ENCODE results near the gene TRIM14.

The TRIM14 gene, protein sequence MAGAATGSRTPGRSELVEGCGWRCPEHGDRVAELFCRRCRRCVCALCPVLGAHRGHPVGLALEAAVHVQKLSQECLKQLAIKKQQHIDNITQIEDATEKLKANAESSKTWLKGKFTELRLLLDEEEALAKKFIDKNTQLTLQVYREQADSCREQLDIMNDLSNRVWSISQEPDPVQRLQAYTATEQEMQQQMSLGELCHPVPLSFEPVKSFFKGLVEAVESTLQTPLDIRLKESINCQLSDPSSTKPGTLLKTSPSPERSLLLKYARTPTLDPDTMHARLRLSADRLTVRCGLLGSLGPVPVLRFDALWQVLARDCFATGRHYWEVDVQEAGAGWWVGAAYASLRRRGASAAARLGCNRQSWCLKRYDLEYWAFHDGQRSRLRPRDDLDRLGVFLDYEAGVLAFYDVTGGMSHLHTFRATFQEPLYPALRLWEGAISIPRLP

DNA sequence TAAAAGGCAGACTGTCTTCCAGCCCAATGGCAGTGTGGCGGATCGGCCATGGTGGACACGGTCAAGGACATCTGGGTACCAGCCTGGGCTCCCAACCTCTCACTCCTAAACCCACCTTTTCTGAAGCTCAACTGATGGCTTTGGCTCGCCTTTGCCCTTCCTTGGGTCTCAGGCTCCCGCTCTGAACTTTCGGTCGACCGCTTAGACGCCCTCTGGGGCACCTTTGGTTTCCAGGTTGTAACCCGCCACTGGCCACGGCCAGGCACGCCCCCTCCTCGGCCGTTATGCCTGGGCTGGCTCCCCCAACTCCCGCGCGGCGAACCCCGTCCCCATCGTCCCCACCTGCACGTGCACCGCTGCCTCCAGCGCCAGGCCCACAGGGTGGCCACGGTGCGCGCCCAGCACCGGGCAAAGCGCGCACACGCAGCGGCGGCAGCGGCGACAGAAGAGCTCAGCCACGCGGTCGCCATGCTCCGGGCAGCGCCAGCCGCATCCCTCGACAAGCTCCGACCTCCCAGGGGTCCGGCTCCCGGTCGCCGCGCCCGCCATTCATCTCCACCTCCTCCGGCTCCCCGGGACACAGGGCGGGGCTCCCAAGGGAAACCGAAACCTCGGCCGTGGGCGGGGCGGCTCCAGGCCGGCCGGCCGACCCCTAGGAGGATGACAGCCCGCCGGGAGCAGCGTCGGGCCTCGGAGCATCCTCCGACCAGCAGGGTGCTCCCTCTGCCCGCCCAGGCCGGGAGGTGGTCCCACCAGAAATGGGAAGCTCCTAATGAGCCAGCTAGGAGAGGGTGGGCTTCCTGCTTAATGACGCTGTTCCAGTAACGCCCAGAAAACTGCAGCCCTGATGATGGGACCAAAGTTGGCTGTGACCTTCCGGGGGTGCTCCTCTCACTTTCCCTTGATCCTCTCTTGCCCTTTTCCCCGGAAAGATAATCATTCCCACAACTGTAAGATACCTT, at the start of gene TRIM14:
TSS of gene TRIM14 (minus strand) at position 583 of the 962 bp plus-strand sequence. CDS start at position 549, 34 bp downstream.
- DNase-seq: no peak

DNA sequence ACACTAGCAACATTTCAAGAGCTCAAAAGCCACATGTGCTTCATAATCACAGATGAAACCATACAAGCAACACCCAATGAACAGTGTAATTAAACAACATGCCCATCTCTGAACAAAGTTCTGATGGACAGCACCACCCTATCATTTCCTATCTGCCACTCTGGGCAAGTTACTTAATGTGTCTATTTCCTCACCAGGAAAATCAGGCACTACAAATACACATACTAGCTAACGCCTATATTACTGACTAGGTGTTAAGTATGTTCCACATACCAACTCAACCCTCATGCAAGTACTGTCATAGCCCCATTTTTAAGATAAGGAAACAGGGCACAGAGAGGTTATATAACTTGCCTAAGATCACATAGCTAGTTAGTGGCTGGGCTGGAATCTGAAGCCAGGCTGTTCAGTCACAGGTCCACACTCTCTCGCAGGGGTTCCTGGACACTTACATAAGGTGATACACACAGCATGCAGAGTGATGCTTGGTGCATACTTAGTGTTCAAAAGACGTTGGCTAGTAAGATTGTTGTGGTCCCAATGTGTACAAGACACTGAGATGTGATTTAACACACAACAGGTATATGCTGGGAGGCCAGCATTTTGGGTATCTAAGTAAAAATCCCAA, 49.2 kb upstream of the TRIM14 start:
- DNase-seq: no peak

- DNase-seq: no peak
These were observed 45.9 kb upstream of the TRIM14 start for GRCh38 chr9:98164912-98165311.

DNA sequence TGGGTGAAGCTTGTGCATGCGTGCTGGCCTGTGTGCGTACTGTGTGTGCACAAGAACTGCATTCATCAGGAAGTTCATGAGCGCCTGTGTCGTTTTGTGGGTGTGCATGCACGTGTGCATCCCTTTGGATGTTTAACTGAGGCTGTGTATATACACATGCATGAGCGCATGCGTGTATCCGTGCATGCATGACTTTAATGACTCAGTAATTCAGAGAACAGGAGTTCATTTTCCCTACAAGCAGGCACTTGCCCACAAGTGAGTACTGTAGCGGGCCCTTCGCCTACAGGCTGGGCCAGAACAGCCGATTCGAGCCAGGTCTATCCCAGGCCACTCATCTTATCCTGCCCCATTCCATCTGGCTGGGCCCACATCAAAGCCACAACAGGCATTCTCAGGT, 43.6 kb upstream of the TRIM14 start:
- no peak for DNase-seq

- no peak for DNase-seq
These were observed 42.8 kb upstream of the TRIM14 start for GRCh38 chr9:98161851-98162250.

- no peak for DNase-seq
These were observed 40.8 kb upstream of the TRIM14 start for GRCh38 chr9:98159790-98160189.

- DNase-seq: no peak
These were observed 40.3 kb upstream of the TRIM14 start for GRCh38 chr9:98159301-98159700.

DNA sequence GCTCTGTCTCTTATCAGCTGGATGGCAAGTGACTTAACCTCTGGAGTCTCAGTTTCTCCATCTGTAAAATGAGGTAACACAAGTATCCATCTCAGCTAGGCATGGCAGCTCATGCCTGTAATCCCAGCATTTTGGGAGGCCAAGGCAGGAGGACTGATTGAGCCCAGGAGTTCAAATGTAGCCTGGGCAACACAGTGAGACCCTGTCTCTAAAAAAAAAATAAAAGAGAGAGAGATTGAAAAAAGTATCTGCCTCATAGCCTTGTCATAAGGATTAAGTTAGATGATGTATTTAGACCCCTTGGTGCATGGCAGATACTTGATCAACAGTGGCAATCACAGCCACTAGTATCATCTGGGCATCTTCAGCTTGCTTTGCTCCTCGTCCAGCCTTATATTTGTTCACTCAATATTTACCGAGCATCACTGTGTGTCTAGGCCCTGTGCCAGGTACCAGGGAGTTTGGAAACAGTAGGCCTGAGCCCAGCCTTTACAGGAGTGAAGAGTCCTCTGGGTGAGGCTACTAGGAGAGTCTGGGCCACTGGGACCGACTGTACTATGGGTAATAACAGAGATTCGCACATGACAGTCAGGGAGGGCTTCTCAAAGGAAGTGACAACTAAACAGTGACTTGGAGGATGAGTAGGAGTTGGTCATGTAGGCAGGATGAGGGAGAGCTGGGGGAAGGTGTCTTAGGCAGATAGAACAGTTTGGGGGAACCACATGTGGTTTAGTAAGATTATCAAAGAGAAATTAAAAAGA, 39.2 kb upstream of the TRIM14 start:
- DNase-seq: peak; percentile 88

- DNase-seq: no peak
These were observed 38.4 kb upstream of the TRIM14 start for GRCh38 chr9:98157372-98157771.

DNA sequence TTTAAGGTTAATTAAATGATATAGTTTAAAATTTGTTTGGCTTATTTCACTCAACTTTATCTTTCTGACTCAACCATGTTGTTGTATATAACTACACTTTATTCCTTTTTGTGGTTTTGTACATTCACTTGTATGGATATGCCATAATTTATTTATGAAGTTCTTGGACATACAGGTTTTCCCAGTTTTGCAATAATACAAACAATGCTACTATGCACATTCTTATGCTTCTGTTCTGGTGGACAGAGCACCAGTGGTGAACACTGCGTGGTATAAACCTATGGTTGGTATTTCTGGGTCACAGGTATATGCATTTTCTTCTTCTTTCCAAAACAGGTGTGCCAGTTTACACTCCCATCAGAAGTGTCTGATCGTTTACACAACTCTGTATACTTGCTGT, 35.7 kb upstream of the TRIM14 start:
- no peak for DNase-seq

- DNase-seq: no peak
These were observed 33.5 kb upstream of the TRIM14 start for GRCh38 chr9:98152526-98152925.

- DNase-seq: no peak
These were observed 31.7 kb upstream of the TRIM14 start for GRCh38 chr9:98150721-98151120.

GRCh38 chr9:98150164-98150563, 31.1 kb upstream of the TRIM14 start:
- no peak for DNase-seq

DNA sequence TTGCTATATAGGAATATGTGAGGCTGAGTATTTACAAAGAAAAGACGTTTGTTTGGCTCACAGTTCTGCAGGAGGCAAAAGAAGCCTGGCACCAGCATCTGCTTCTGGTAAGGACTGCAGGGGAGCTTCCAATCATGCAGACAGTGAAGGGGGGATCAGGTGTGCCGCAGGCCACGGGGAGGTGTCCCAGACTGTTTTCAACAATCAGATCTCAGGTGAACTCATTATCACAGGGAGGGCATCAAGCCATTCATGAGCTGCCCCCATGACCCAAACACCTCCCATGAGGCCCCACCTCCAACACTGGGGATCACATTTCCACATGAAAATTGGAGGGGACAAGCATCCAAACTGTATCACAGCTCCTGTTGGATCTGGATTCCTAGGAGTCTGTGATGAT, 30.4 kb upstream of the TRIM14 start:
- no peak for DNase-seq

DNA sequence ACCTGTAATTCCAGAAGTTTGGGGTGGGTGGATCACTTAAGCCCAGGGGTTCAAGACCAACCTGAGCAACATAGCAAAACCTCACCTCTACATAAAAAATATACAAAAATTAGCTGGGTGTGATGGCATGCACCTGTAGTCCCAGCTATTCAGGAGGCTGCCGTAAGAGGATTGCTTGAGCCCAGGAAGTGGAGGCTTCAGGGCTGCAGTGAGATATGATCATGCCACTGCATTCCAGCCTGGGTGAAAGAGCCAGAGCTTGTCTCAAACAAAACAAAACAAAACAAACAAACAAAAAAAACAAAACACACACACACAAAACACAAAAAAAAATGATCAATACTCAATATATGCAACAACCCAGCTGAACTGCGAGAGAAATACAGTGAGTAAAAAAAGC, 29.5 kb upstream of the TRIM14 start:
- DNase-seq: no peak

- no peak for DNase-seq
These were observed 28.6 kb upstream of the TRIM14 start for GRCh38 chr9:98147582-98147981.

DNA sequence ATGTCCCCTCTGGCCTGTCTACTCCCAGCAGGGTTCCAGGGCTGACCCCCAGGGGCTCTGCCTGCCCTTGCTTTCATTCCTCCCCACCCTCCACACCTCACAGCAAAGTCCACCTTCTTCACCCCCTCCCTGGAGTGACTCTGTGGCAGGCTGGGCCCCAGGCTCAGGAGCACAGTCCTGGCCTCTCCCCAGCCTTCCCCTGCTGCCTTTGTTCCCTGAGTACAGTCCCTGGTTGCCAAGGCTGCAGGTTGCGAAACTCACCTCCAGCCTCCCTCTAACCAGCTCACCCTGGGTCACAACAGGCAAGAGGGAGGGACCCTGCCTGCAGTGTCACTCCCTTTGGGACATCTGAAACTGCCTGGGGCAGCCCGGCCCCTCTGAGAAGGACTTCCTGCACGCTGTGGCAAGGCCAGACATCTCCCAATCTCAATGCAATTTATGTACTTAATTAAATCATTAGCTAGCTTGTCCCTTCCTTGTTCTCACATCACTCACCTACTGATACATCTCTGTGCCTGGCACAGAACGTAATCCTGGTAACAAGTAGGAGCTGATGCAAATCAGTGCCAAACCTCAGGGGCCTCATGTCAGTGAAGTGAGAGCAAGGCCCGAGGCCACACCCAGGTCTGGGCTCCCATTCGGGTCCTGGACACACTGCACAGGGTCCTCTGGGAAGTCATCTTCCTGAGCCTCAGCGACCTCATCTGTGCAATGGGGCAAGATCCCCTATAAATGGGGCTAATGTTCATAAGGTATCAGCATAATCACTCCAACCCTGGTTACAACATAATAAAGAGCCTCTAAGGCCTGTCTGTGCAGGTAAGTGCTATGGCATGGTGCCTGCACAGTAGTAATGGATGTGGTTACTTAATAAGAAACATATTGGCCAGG, 27.3 kb upstream of the TRIM14 start:
- no peak for DNase-seq

DNA sequence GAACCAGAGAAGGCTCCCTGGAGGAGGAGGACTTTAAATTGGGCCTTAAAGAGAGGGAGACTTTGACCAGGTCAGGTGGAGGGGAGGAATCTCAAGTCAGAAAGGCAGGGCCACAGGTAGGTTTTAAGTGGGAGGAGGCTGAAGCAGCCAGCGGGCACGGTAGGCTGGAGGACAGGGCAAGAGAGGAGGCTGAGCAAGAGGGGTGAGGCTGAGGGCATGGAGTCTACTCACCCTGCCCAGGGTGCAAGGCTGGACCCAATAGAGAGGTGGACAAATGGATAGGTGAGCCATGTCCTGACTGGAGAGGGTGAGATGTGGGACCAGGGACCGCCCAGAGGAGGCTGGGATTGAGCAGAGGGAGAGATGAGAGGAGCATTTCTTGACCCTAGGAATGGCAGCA, 25.6 kb upstream of the TRIM14 start:
- DNase-seq: no peak

DNA sequence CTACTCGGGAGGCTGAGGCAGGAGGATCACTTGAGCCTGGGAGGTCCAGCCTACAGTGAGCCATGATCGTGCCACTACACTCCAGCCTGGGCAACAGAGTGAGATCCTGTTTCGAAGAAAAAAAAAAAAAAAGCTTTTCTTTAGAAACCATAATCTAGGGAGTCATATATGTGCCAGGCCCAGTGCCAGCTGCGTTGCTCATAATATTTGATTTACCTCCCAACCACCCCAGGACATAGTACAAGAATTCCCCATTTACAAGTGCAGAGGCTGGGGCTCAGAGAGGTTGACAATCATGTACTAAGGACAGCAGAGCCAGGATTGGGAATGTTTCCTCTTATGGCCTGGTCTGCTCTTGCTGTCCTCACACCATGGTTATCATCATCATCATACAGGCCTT, 25.1 kb upstream of the TRIM14 start:
- DNase-seq: no peak

DNA sequence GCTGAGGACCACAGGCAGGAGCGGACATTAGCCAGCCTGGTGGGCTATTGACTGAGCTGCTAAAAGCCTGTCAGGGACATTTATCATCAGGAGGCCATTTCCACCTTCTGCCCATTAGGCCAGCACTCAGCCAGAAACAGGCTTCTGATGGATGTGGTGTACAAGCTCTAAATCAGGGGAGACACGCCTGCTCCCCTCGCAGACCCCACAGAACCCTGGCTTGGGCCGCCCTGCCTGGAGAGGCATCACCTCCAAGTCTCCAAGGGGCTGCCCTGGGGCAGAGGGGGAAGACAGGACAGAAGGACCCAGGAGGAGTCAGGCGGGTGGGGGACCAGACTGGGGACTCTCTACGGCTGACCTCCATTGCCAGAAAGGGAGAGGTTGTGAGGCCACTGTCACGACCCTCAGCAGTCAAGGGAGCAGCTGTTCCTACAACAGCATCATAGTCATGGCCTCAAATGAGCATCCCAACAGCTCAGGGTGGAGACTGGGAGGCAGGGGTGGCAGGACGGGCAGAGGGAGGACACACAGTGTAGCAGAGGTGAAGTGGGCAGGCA, 24.0 kb upstream of the TRIM14 start:
- DNase-seq: no peak

All from NCI-H1092 (cell line).